Measurements from ENCODE around the gene SS18L1. TPM values are rescaled to one million over a fixed set of nuclear protein-coding genes. Genes with fewer than 3 reads are reported as not detected.

The SS18L1 gene
- polyA plus RNA-seq, 1 of the 3 experiments (the other 2 are of a cell fraction), result 10.7 TPM

- ChIA-PET CTCF (interaction anchor here (1.1 to 1.5 kb wide), 4 partner anchors 9 to 82 kb away, joined by 3 to 4 read pairs (median 3); no protein-coding TSS in a partner anchor), POLR2A (no interaction called here)
- TF ChIP-seq RCOR1 (IDR thresholded peaks at IDR 0.05; ENCODE audit: low read length), result no peak
- no peak for TF ChIP-seq RFX5 (IDR thresholded peaks at IDR 0.05; ENCODE audit: low read length)
- no peak for TF ChIP-seq TAF1 (IDR thresholded peaks at IDR 0.05; ENCODE audit: borderline replicate concordance, low read depth, low read length)
- TF ChIP-seq YY1 (IDR thresholded peaks at IDR 0.05; ENCODE audit: low read depth), result no peak
- no peak for TF ChIP-seq FOXM1 (IDR thresholded peaks at IDR 0.05; ENCODE audit: low read depth)
- TF ChIP-seq JUND (IDR thresholded peaks at IDR 0.05), result no peak
- no peak for TF ChIP-seq SMC3 (IDR thresholded peaks at IDR 0.05; ENCODE audit: low read depth, low read length)
- TF ChIP-seq SIN3A (IDR thresholded peaks at IDR 0.05; ENCODE audit: borderline replicate concordance, low read depth, low read length), result no peak
- TF ChIP-seq, protein P1, sequence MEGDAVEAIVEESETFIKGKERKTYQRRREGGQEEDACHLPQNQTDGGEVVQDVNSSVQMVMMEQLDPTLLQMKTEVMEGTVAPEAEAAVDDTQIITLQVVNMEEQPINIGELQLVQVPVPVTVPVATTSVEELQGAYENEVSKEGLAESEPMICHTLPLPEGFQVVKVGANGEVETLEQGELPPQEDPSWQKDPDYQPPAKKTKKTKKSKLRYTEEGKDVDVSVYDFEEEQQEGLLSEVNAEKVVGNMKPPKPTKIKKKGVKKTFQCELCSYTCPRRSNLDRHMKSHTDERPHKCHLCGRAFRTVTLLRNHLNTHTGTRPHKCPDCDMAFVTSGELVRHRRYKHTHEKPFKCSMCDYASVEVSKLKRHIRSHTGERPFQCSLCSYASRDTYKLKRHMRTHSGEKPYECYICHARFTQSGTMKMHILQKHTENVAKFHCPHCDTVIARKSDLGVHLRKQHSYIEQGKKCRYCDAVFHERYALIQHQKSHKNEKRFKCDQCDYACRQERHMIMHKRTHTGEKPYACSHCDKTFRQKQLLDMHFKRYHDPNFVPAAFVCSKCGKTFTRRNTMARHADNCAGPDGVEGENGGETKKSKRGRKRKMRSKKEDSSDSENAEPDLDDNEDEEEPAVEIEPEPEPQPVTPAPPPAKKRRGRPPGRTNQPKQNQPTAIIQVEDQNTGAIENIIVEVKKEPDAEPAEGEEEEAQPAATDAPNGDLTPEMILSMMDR (IDR thresholded peaks at IDR 0.05), result no peak
- TF ChIP-seq, protein P2, sequence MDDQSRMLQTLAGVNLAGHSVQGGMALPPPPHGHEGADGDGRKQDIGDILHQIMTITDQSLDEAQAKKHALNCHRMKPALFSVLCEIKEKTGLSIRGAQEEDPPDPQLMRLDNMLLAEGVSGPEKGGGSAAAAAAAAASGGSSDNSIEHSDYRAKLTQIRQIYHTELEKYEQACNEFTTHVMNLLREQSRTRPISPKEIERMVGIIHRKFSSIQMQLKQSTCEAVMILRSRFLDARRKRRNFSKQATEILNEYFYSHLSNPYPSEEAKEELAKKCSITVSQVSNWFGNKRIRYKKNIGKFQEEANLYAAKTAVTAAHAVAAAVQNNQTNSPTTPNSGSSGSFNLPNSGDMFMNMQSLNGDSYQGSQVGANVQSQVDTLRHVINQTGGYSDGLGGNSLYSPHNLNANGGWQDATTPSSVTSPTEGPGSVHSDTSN (IDR thresholded peaks at IDR 0.05), result no peak
- TF ChIP-seq GABPA (IDR thresholded peaks at IDR 0.05; ENCODE audit: low read depth), result no peak
- no peak for TF ChIP-seq GATA2 (CRISPR knock-in tag; IDR thresholded peaks at IDR 0.05)
Measured at GRCh38 chr20:62217913-62218773, 74.6 kb downstream of the SS18L1 start.

More at GRCh38 chr20:62217913-62218773, 74.6 kb downstream of the SS18L1 start:
- WGBS (ENCODE audit: low lambda C conversion rate), result 72% methylated on average over 13 of the region's 38 CpGs
- H3K4me2 ChIP-seq, result no peak overlapping the region
- H3K36me3 ChIP-seq (replicated peaks in 1 of 2; ENCODE audit: control insufficient read depth in 1 of 2, insufficient read depth in 2 of 2, low read length in 1 of 2), result no peaks in the 10 kb centered on the region
- H3K27me3 ChIP-seq (ENCODE audit: insufficient read depth), result peaks cover 34% of the 10 kb centered on the region
- 0 out of 2 replicates have a peak, but pooled peaks cover 8% of the 10 kb centered on the region for H4K20me1 ChIP-seq (ENCODE audit: insufficient read depth)
- no peak overlapping the region for H3K27ac ChIP-seq (ENCODE audit: low read depth in 2 of 2, low read length in 1 of 2)
- H3K9me2 ChIP-seq, result no peaks in the 10 kb centered on the region
- H3K9me3 ChIP-seq, result no peaks in the 10 kb centered on the region
- no peaks in the 10 kb centered on the region for H3K79me2 ChIP-seq (ENCODE audit: insufficient read depth)
- DNase-seq, result no peak
- peaks cover 0 to 16% of the 10 kb centered on the region in 2 experiments; a peak in 1 of 4 replicates for H3K4me1 ChIP-seq (ENCODE audit: control insufficient read depth in 1 of 2, insufficient read depth in 2 of 2, low read depth in 1 of 2, low read length in 1 of 2)
- H3F3A ChIP-seq (replicated peaks; ENCODE audit: insufficient read depth), result no peaks in the 10 kb centered on the region
- H2AFZ ChIP-seq (ENCODE audit: low read depth), result no peak overlapping the region
- no peak overlapping the region; a peak in 1 of 4 replicates for H3K4me3 ChIP-seq (ENCODE audit: low read depth in 2 of 2, low read length in 1 of 2)
- no peak overlapping the region for H3K9ac ChIP-seq

Data from SK-N-SH (cell line).